Measurements from ENCODE around the gene SEC16A. TPM values are rescaled to one million over a fixed set of nuclear protein-coding genes. Genes with fewer than 3 reads are reported as not detected.

SEC16A gene
- total RNA-seq, 4 donors from 2014 or later: 45.6 to 64.8 (median 56.5) TPM

DNA sequence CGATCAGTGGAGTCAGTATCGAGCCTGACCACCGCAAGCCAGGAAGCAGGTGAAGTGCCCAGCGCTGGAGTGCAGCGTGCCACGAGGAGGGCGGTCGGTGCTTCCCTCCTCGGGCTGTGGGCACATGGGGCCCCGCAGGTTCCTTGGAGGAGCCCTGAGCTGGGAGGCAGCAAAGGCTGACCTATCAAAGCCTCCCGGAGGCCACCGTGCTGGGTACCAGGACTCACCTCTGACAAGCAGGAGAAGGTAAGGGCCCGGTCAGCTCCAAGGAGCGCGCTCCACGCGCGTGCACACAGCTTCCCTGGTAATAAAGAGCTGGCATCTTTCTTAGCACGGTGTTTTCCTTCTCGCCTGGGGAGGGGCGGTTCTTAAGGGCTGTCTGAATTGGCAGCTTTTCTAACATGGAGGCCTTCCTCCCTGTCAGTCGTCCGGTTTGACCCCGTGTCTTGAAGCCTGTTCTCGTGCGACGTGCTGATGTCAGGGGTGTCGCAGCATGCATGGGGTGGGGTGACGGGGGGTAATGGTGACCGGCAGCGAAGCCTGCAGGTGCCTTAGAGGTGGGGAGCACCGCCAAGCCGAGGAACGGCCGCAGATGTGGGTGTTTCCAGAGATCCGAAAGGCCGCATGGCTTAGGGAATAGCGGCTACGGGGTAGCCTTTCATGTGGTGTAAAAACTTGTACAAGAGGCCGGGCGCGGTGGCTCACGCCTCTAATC, 59.3 kb downstream of the SEC16A start:
- ATAC-seq (ENCODE audit: low FRiP score) (no peak), DNase-seq (ENCODE audit: low spot score) (no peak)
- TF ChIP-seq, protein P1, sequence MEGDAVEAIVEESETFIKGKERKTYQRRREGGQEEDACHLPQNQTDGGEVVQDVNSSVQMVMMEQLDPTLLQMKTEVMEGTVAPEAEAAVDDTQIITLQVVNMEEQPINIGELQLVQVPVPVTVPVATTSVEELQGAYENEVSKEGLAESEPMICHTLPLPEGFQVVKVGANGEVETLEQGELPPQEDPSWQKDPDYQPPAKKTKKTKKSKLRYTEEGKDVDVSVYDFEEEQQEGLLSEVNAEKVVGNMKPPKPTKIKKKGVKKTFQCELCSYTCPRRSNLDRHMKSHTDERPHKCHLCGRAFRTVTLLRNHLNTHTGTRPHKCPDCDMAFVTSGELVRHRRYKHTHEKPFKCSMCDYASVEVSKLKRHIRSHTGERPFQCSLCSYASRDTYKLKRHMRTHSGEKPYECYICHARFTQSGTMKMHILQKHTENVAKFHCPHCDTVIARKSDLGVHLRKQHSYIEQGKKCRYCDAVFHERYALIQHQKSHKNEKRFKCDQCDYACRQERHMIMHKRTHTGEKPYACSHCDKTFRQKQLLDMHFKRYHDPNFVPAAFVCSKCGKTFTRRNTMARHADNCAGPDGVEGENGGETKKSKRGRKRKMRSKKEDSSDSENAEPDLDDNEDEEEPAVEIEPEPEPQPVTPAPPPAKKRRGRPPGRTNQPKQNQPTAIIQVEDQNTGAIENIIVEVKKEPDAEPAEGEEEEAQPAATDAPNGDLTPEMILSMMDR (IDR thresholded peaks at IDR 0.05): no peak

DNA sequence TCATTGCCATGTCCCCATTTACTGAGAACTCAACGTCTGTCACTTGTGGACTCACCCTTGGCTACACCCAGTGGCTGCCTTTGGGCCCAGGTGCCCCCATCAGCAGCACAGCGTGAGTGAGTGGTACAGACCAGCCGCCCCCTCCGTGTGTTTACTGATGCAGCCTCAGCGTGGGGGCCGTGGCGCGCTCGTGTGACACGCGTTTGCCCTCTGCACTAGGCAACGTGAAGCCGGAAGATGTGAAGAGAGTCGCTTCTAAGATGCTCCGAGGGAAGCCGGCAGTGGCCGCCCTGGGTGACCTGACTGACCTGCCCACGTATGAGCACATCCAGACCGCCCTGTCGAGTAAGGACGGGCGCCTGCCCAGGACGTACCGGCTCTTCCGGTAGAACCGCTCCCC, 60.0 kb downstream of the SEC16A start:
- no peak for DNase-seq (ENCODE audit: low spot score)
- TF ChIP-seq, protein P1 (IDR thresholded peaks at IDR 0.05): no peak
- ATAC-seq (ENCODE audit: low FRiP score): no peak

DNA sequence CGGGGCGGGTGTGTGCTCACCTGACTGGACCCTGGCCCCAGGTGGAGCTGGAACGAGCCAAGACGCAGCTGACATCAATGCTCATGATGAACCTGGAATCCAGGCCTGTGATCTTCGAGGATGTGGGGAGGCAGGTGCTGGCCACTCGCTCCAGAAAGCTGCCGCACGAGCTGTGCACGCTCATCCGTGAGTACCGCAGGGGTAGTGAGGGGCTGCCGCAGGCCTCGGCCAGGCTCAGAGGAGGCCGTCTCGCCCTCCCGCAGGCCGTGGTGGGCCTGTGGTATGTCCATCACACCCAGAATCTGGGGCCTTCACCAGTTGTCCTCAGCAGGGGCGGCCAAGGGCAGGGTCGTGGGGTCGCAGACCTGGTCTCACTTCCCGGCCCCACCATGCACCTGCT, 61.0 kb downstream of the SEC16A start:
- TF ChIP-seq, protein P1 (IDR thresholded peaks at IDR 0.05): no peak
- DNase-seq (ENCODE audit: low spot score) (no peak), ATAC-seq (ENCODE audit: low FRiP score) (no peak)

DNA sequence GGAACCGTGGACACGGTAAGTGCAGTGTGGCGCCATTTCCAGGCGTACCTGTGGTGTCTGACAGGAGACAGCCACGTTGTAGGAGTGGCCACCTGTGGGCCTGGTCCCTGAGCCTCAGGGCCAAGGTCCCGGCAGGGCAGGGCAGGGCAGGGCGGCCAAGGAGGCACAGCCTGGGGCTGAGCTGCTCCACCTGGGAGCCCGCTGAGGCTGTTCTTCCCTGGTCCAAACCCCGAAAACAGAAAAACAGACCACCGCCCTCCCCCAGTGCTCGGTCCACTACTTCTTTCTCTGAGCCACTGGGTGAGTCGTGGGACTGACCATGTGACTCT, 63.8 kb downstream of the SEC16A start:
- TF ChIP-seq, protein P1 (IDR thresholded peaks at IDR 0.05): no peak
- DNase-seq (ENCODE audit: low spot score): no peak
- ATAC-seq (ENCODE audit: low FRiP score): no peak

DNA sequence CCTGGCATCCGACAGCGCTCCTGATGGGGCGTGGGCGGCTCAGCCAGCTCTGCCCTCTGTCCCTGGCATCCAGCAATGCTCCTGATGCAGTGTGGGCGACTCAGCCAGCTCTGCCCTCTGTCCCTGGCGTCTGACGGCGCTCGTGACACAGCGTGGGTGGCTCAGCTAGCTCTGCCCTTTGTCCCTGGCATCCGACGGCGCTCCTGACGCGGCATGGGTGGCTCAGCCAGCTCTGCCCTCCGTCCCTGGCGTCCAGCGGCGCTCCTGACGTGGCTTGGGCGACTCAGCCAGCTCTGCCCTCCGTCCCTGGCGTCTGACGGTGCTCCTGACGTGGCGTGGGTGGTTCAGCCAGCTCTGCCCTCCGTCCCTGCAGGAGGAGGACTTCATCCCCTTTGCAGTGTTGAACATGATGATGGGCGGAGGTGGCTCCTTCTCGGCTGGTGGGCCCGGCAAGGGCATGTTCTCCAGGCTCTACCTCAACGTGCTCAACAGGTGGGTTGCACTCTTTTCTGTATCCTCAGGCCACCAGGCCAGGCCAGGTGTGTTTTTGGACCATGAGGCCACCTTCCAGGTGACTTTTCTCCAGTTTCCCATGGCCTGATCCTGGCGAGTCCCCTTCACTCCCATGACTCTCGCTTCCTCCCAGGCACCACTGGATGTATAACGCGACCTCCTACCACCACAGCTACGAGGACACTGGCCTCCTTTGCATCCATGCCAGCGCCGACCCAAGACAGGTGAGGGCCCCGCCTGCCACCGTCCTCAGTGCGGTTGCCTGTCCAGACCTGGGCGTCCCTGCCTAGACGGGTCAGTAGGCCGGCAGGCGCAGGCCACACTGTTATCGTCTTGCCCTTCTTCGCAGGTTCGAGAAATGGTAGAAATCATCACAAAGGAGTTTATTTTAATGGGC, 64.4 kb downstream of the SEC16A start:
- DNase-seq (ENCODE audit: low spot score): no peak
- ATAC-seq (ENCODE audit: low FRiP score): no peak
- TF ChIP-seq, protein P1 (IDR thresholded peaks at IDR 0.05): no peak

DNA sequence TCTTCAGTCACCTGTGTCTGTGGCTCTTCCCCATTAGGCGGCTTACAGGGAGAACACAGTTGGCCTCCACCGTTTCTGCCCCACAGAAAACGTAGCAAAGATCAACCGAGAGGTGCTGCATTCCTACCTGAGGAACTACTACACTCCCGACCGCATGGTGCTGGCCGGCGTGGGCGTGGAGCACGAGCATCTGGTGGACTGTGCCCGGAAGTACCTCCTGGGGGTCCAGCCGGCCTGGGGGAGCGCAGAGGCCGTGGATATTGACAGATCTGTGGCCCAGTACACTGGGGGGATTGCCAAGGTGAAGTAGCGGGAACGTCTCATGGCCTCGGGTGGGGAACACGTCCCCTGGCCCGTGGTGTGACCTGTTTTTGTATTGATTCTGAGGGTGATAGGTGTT, 65.9 kb downstream of the SEC16A start:
- TF ChIP-seq, protein P1 (IDR thresholded peaks at IDR 0.05): no peak
- no peak for DNase-seq (ENCODE audit: low spot score)
- no peak for ATAC-seq (ENCODE audit: low FRiP score)

Data from omental fat pad (tissue), 4 donors.